Tibial nerve (tissue), 4 donors: ENCODE measurements around the gene ANKRD6. TPM values are rescaled to one million over a fixed set of nuclear protein-coding genes. Genes with fewer than 3 reads are reported as not detected.

Source experiments
- DNase-seq, 2 donors: peaks; one replicate each; pipeline ENCODE4 v3.0.0-alpha.2; 2019; ENCODE audit warnings: low spot score in 2 of 2
- H3K27ac ChIP-seq, 4 donors: fragments of 200-600 bp; sonication (generic) in 3 of 4; one replicate each; pipeline ENCODE4 v1.5.1; 2017 to 2019; ENCODE audit warnings: mild to moderate bottlenecking in 1 of 4
- H3K27me3 ChIP-seq, 2 donors: fragments of 200-600 bp; sonication (generic) in 1 of 2; one replicate each; pipeline versions ENCODE4 v1.5.1 to v1.6.0; 2017 to 2019
- H3K36me3 ChIP-seq, 3 donors: fragments of 200-600 bp; sonication (generic); one replicate each; pipeline ENCODE4 v1.5.1; 2018 to 2019
- H3K4me1 ChIP-seq, 4 donors: fragments of 200-600 bp; sonication (generic) in 3 of 4; one replicate each; pipeline ENCODE4 v1.5.1; 2017 to 2019
- H3K4me3 ChIP-seq, 4 donors: fragments of 200-600 bp; sonication (generic) in 3 of 4; one replicate each; pipeline ENCODE4 v1.5.1; 2017 to 2019; ENCODE audit warnings: mild to moderate bottlenecking in 1 of 4, moderate library complexity in 1 of 4
- H3K9me3 ChIP-seq, 4 donors: fragments of 200-600 bp; sonication (generic) in 3 of 4; one replicate each; pipeline ENCODE4 v1.5.1; 2017 to 2019
- CTCF ChIP-seq, 5 experiments: fragments of 200-600 bp in 3 of 5; fragments of 450-650 bp in 2 of 5; sonication (generic) in 3 of 5; IDR thresholded peaks; one replicate each; pipeline ENCODE4 v1.5.1; 2016 to 2019; ENCODE audit warnings: antibody characterized with exemption in 5 of 5, mild to moderate bottlenecking in 3 of 5, moderate library complexity in 2 of 5
- EP300 ChIP-seq, 2 donors: sonication (generic); formaldehyde crosslinking; IDR thresholded peaks; one replicate each; pipeline ENCODE4 v1.6.1; 2017; ENCODE audit warnings: antibody characterized with exemption in 2 of 2, mild to moderate bottlenecking in 1 of 2
- POLR2A ChIP-seq, 2 donors: fragments of 450-650 bp; IDR thresholded peaks; one replicate each; pipeline ENCODE4 v1.6.1; 2017; ENCODE audit warnings: antibody characterized with exemption in 2 of 2, mild to moderate bottlenecking in 2 of 2, moderate library complexity in 2 of 2
- WGBS, 2 donors: methylation state at CpG; one replicate each; pipeline ENCODE4 v1.1.5; 2018; 5-methylcytosine and 5-hydroxymethylcytosine counted together
- total RNA-seq, 4 donors: library from RNA; depleted of rRNA; stranded (reverse); fragments of >200 nt; gene quantifications; one replicate each; pipeline ENCODE4 v1.1.0, GENCODE V29; 2016

The ANKRD6 gene
- total RNA-seq, 4 donors from 2014 or later: 10.1 to 22.8 (median 13.0) TPM

DNA sequence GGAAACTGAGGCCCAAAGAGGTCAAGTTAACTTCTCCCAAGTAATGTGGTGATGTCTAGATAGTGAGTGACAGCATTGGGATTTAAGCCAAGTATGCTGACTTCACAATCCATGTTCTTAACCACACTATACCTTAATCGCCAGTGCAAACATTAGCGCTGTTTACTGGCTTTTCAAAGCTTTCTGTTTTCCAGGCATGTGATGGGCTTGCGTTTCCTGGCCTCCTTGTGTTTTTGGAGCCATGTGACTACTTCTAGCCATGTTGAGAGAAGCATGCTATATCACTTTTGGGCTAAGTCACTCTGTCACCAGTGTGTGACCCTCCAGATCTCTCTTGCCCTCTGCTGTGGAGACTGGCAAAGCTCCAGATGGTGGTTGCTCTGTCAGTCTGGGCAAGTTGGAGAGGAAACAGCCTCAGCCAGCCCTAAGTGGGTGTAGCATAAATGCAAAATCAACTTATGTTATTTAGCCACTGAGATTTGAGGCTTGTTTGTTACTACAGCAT, 76.9 kb downstream of the ANKRD6 start:
- no peak overlapping the region for H3K27ac ChIP-seq
- 77 to 80% methylated on average over 3 of the region's 3 CpGs for WGBS, 2 donors
- H3K27me3 ChIP-seq: no peaks in the 10 kb centered on the region
- H3K4me3 ChIP-seq: no peak overlapping the region
- no peaks in the 10 kb centered on the region for H3K36me3 ChIP-seq
- TF ChIP-seq EP300 (IDR thresholded peaks at IDR 0.05): no peak
- TF ChIP-seq POLR2A (IDR thresholded peaks at IDR 0.05): no peak
- TF ChIP-seq CTCF (IDR thresholded peaks at IDR 0.05): no peak
- no peak for DNase-seq
- H3K4me1 ChIP-seq: peaks cover 0 to 4% (median 0%) of the 10 kb centered on the region in 4 donors
- no peaks in the 10 kb centered on the region for H3K9me3 ChIP-seq

GRCh38 chr6:89510393-89510792, 77.4 kb downstream of the ANKRD6 start:
- TF ChIP-seq EP300 (IDR thresholded peaks at IDR 0.05): no peak
- no peak for TF ChIP-seq CTCF (IDR thresholded peaks at IDR 0.05)
- TF ChIP-seq POLR2A (IDR thresholded peaks at IDR 0.05): no peak

GRCh38 chr6:89518352-89519055, 85.6 kb downstream of the ANKRD6 start:
- no peaks in the 10 kb centered on the region for H3K27me3 ChIP-seq
- no peaks in the 10 kb centered on the region for H3K36me3 ChIP-seq
- TF ChIP-seq CTCF (IDR thresholded peaks at IDR 0.05): no peak
- TF ChIP-seq EP300 (IDR thresholded peaks at IDR 0.05): no peak
- TF ChIP-seq POLR2A (IDR thresholded peaks at IDR 0.05): no peak
- DNase-seq: no peak
- no peak overlapping the region for H3K4me3 ChIP-seq
- H3K4me1 ChIP-seq: no peaks in the 10 kb centered on the region
- WGBS, 2 donors: 92 to 94% methylated on average over 4 of the region's 4 CpGs
- no peak overlapping the region for H3K27ac ChIP-seq
- no peaks in the 10 kb centered on the region for H3K9me3 ChIP-seq

More at GRCh38 chr6:89510393-89510792, 77.4 kb downstream of the ANKRD6 start:
- no peak for DNase-seq
- Histone ChIP-seq H3K9me3 (no peaks in the 10 kb centered on the region), H3K4me3 (no peak overlapping the region), H3K27me3 (no peaks in the 10 kb centered on the region), H3K27ac (no peak overlapping the region), H3K4me1 (peaks cover 0 to 4% (median 0%) of the 10 kb centered on the region in 4 donors), H3K36me3 (no peaks in the 10 kb centered on the region)
- WGBS, 2 donors: 88 to 98% methylated on average over 1 of the region's 1 CpG

DNA sequence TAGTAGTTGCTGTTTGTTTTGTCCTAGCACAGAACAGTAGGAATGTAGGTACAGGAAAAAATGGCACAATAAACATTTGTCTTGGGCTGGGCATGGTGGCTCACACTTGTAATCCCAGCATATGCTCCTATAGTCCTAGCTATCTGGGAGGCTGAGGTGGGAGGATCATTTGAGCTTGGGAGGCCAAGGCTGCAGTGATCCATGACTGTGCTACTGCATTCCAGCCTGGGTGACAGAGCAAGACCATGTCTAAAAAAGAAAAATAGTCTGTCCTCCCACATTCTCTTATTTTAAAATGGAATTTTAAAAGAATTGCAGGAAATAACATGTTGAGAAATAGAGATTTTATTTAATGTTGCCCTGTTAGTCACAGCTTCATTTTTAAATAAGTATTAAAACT, 87.8 kb downstream of the ANKRD6 start:
- no peak for DNase-seq
- no peaks in the 10 kb centered on the region for H3K27me3 ChIP-seq
- TF ChIP-seq CTCF (IDR thresholded peaks at IDR 0.05) (no peak), POLR2A (IDR thresholded peaks at IDR 0.05) (no peak), EP300 (IDR thresholded peaks at IDR 0.05) (no peak)

GRCh38 chr6:89522778-89523177, 89.8 kb downstream of the ANKRD6 start:
- WGBS, 2 donors: 61 to 65% methylated on average over 2 of the region's 2 CpGs

More for the DNA sequence above, 87.8 kb downstream of the ANKRD6 start:
- H3K4me3 ChIP-seq: no peak overlapping the region
- H3K27ac ChIP-seq: no peak overlapping the region
- H3K36me3 ChIP-seq: no peaks in the 10 kb centered on the region
- H3K9me3 ChIP-seq: no peaks in the 10 kb centered on the region
- H3K4me1 ChIP-seq: no peaks in the 10 kb centered on the region

More at GRCh38 chr6:89522778-89523177, 89.8 kb downstream of the ANKRD6 start:
- no peaks in the 10 kb centered on the region for H3K36me3 ChIP-seq
- H3K4me1 ChIP-seq: no peaks in the 10 kb centered on the region
- H3K27ac ChIP-seq: no peak overlapping the region
- no peaks in the 10 kb centered on the region for H3K27me3 ChIP-seq
- H3K9me3 ChIP-seq: no peaks in the 10 kb centered on the region
- TF ChIP-seq CTCF (IDR thresholded peaks at IDR 0.05): no peak
- no peak overlapping the region for H3K4me3 ChIP-seq
- no peak for DNase-seq
